IMR-90 (cell line): ENCODE data around the gene TENM4.

Experiments used
- BHLHE40 ChIP-seq: fragments of 150-350 bp; IDR thresholded peaks from 2 replicates; pipeline ENCODE4 v1.6.1; 2016; ENCODE audit warnings: mild to moderate bottlenecking, low read depth, low read length
- CTCF ChIP-seq: conservative IDR thresholded peaks from 2 replicates; pipeline ENCODE4 v1.5.1; 2012; ENCODE audit warnings: mild to moderate bottlenecking, low read depth, low read length, improper control_type of control experiment
- FOS ChIP-seq: fragments of 150-350 bp; IDR thresholded peaks from 2 replicates; pipeline ENCODE4 v1.6.1; 2016; ENCODE audit warnings: low read depth, low read length
- NFE2L2 ChIP-seq: fragments of 150-350 bp; IDR thresholded peaks from 2 replicates; pipeline ENCODE4 v1.6.1; 2016; ENCODE audit warnings: low read depth, mild to moderate bottlenecking, low read length
- POLR2A ChIP-seq: IDR thresholded peaks from 2 replicates; pipeline ENCODE4 v1.6.1; 2012; ENCODE audit warnings: mild to moderate bottlenecking, low read depth, low read length
- USF2 ChIP-seq: fragments of 150-350 bp; IDR thresholded peaks from 2 replicates; pipeline ENCODE4 v1.6.1; 2017; ENCODE audit warnings: mild to moderate bottlenecking, antibody characterized with exemption, low read length, low read depth

- TF ChIP-seq CTCF (no peak), POLR2A (no peak), FOS (no peak), BHLHE40 (no peak), USF2 (no peak), NFE2L2 (no peak)
Observed at GRCh38 chr11:79122759-79123158, 318.1 kb downstream of the TENM4 start.
